AG09309 (cell line): Measurements from ENCODE around the gene PCDH15.

ENCODE experiments used
- DNase-seq: peaks from one replicate; pipeline ENCODE4 v3.0.0-alpha.2; 2010; ENCODE audit warnings: low read depth
- H3K4me3 ChIP-seq: 2 replicates; pipeline ENCODE4 v1.5.1; 2011; ENCODE audit warnings: mild to moderate bottlenecking, low read depth, low read length, moderate library complexity; ENCODE audit not compliant: control insufficient read depth
- CTCF ChIP-seq: IDR thresholded peaks from 2 replicates; pipeline ENCODE4 v1.5.1; 2011; ENCODE audit warnings: mild to moderate bottlenecking, low read depth, low read length, inconsistent platforms; ENCODE audit not compliant: insufficient read depth, control insufficient read depth; ENCODE audit errors: missing control alignments

The PCDH15 gene

GRCh38 chr10:54594289-54594688, 206.7 kb downstream of the PCDH15 start:
- DNase-seq = no peak
- no peak for TF ChIP-seq CTCF
- H3K4me3 ChIP-seq = no peak overlapping the region

DNA sequence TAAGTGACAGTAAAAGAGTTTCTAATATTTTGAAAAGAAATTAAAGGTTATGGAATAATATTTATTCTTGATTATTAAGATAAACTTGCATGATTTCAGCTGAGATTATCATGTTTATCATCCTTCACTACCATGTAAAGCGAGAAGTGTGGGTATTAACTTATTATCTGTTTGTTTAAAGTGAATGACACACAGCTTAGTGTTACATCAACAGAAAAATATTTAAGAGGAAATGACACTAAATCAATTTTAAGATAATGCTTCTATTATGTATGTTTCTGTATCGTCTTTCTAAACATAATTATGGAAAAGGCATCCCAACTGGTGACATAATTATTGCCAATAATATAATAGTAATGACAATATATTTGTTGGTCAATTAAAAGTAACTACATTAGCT, 213.1 kb downstream of the PCDH15 start:
- H3K4me3 ChIP-seq = no peak overlapping the region
- TF ChIP-seq CTCF = no peak
- no peak for DNase-seq

GRCh38 chr10:54585572-54585971, 215.5 kb downstream of the PCDH15 start:
- TF ChIP-seq CTCF = no peak
- no peak for DNase-seq
- no peak overlapping the region for H3K4me3 ChIP-seq

- DNase-seq = no peak
- H3K4me3 ChIP-seq = no peak overlapping the region
- TF ChIP-seq CTCF = no peak
Observed at GRCh38 chr10:54577682-54578081, 223.3 kb downstream of the PCDH15 start.

- no peak overlapping the region for H3K4me3 ChIP-seq
- no peak for DNase-seq
- TF ChIP-seq CTCF = no peak
Observed at GRCh38 chr10:54576541-54576940, 224.5 kb downstream of the PCDH15 start.

- no peak overlapping the region for H3K4me3 ChIP-seq
- TF ChIP-seq CTCF = no peak
- no peak for DNase-seq
Observed at GRCh38 chr10:54559498-54559897, 241.5 kb downstream of the PCDH15 start.

DNA sequence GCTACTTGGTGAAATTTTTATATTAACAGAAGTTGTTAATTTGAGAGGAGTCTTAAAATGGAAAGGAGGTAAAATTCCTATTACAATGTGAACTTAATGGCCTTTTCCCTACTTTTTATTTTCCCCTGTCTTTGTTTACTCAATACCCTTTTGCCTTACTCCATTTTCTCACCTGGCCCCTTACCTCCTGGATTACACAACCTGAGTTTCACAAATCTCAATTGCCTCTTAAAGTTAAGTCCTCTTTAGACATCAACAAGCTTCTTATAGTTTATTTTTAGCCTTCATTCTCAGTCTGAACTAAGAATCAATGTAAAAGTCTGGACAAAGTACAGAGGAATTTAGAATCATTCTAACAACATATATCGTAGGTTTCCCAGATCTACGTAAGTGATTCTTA, 247.0 kb downstream of the PCDH15 start:
- no peak overlapping the region for H3K4me3 ChIP-seq
- no peak for DNase-seq
- no peak for TF ChIP-seq CTCF
